ENCODE measurements around the gene PNMA6F.

- no peak for TF ChIP-seq CTCF (IDR thresholded peaks at IDR 0.05; ENCODE audit: low read length)
- no peak for TF ChIP-seq EZH2 (IDR thresholded peaks at IDR 0.05; ENCODE audit: borderline replicate concordance, low read length)
Measured at GRCh38 chrX:153338836-153339235, 17.3 kb upstream of the PNMA6F start.

All from OCI-LY1 (cell line).